ENCODE measurements around the gene GCNT2.
A peak's percentile ranks its signal among the peaks of the same experiment; 100 is the strongest.
"Not testable (repeated sequence)": the region's sequence is repeated elsewhere in the genome, so short reads cannot be mapped to it uniquely, and the experiment has no call there.

The GCNT2 gene

DNA sequence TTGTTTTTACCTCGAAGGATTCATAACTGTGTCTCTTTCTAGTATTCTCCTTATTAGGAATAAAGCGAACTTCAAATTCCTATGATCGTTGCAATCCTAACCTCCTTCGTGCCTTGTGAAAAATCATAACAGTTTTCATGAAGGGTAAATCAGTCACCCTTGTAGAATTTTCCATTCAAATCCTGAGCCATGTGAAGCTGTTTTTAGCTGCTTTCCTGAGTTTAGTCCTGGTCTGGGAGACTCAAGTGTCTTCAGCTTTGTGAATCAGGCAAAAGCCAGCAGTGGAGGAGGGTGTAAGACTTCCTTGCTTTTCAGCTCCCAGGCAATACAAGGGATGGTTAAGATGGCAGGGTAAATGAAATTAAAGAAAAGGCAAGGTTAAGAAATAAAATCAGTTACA, 24.3 kb downstream of the GCNT2 start:
- DNase-seq, result no peak

DNA sequence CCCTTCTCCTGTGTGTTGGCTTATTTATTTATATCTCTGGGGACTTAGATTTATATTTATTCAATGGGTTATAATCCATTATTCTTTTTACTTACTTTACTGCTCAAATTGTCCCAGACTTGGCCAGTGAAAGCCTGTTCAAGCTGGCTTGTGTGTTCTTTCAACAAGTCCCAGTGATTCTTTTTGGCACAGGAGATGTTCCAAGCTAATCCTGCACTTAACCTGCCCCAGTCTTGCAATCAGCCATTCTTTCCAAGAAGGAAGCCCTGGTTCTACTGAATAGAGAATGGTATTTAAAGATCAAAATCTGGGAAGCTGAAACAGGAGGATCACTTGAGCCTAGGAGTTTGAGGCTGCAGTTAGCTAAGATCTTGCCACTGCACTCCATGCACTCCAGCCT, 26.7 kb downstream of the GCNT2 start:
- DNase-seq, result no peak

DNA sequence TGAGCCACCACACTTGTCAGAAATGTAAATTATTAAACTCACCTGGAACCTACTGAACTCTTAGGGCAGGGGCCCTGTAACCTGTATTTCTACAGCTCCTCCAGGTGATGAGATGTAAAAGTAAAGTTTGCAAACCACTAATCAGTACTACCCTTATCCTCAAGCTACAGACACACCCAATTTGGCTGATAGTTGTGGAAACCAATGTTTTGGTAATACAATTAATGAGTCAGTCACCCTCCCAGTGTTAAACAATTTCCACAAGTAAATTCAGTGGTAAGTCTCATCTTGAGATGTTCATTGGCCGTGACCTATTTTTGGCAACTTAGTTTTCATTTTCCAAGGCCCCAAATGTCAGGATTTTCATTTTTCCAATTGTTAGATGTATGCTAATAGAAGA, 29.6 kb downstream of the GCNT2 start:
- DNase-seq, result no peak

DNA sequence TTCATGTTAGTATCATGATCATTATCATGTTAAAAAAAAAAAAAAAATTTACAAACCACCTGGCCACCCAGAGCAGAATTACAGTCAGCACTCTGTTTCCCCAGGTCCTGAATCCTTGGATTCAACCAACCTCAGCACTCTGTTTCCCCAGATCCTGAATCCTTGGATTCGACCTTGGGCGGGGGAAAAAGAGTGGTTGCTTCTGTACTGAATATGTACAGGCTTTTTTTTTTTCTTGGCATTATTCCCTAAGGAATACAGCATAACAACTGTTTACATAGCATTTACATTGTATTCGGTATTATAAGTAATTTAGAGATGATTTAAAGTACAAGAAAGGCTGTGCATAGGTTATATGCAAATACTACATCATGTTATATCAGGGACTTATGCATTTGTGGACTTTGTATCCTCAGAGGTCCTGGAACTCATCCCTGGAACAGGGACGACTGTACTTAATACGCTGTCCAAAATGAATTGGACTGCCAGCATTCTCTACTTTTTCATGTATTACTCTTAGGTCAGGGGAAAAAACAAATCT, 31.2 kb downstream of the GCNT2 start:
- DNase-seq, result no peak

DNA sequence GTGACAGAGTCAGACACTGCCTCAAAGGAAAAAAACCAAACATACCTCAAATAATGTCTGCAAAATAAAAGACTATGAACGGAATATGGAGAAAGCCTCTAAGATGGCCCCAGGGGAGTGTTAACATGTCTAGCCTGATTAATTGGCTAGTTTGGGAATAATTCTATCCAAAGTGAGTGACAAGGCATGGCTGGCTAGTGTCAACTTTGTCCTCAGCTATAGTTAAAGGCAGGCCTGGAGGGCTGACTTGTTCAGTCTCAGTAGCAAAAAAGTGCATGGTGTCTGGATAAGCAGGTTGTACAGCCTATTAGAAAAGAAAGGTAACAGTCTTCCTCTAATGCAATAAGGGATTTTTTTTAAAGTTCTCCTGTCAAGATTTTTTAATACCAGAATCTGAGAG, 32.7 kb downstream of the GCNT2 start:
- DNase-seq, result no peak

DNA sequence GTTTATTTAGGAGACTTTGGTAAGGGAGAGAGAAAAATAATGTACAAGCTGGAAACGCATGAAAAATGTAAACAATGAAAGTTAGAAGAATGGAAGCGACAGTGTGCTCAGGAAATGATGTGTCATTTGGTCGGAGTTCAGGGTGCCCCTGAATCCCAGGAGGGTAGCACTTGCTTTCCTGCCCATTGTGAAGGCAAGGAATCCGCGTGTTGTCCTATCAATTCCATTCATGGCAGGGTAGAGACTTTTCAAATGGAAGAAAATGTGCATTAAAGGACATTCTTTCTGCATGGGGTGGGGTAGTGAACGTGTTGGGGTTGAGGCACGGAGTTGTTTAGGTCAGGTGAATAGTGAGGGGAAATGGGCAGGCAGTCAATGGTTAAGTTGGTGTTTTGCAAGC, 33.7 kb downstream of the GCNT2 start:
- no peak for DNase-seq

DNA sequence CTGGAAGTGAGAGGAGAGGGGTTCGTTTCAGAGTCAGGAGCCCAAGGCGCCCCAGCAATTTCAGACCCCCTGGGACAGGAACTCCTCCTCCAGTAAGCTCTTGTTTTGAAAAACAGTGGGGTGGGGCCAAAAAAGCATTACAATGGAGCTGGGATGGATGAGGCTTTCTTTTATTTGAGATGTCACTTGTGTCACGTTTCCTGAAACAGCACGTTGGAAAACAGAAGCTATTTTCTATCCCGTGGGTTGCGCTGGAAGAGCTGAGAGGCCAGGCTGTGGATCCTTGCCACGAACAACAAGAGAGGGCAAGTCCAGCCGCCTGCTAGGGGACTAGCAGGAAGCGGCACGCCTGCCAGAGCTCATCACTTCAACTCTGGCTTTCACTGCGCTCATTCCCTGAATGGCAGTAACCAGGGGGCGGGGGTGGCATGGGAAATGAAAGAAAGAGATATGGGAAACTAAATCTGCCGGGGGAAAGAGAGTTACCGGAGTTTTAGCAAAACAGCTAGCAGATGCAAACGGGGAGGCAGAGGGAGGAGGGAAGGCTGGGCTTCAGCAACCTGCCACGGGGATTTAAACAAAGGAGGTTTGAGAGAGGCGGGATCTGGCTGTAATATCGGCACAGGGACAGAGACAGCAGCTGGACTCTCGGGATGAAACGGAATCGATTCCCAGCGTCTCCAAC, 34.6 kb downstream of the GCNT2 start:
- DNase-seq, result peak in 51 of 58 donors; percentile 4 to 76 (median 37)

DNA sequence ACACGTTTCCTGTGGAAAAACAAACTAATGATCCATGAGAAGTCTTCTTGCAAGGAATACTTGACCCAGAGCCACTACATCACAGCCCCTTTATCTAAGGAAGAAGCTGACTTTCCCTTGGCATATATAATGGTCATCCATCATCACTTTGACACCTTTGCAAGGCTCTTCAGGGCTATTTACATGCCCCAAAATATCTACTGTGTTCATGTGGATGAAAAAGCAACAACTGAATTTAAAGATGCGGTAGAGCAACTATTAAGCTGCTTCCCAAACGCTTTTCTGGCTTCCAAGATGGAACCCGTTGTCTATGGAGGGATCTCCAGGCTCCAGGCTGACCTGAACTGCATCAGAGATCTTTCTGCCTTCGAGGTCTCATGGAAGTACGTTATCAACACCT, 35.4 kb downstream of the GCNT2 start:
- no peak for DNase-seq

DNA sequence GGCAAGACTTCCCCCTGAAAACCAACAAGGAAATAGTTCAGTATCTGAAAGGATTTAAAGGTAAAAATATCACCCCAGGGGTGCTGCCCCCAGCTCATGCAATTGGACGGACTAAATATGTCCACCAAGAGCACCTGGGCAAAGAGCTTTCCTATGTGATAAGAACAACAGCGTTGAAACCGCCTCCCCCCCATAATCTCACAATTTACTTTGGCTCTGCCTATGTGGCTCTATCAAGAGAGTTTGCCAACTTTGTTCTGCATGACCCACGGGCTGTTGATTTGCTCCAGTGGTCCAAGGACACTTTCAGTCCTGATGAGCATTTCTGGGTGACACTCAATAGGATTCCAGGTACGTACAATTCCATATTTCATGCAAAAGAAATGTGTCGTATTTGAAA, 35.8 kb downstream of the GCNT2 start:
- no peak for DNase-seq

DNA sequence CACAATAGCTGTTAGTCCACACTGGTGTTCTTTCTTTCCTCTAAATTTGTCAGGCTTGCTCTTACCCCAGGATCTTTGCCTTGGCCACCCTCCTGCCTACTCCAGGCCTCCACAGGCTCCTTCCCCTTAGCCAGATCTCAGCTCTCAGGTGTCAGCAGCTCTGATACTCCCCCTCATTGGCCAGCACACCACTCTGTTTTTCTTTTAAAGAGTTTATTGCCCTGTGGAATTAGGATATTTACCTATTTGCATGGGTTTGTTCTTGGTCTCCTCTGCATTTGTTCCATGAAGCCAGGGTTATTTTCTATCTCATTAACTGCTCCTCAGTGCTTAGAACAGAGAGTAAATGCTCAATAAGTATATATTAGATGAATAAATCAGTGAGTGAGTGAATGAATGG, 36.8 kb downstream of the GCNT2 start:
- no peak for DNase-seq

DNA sequence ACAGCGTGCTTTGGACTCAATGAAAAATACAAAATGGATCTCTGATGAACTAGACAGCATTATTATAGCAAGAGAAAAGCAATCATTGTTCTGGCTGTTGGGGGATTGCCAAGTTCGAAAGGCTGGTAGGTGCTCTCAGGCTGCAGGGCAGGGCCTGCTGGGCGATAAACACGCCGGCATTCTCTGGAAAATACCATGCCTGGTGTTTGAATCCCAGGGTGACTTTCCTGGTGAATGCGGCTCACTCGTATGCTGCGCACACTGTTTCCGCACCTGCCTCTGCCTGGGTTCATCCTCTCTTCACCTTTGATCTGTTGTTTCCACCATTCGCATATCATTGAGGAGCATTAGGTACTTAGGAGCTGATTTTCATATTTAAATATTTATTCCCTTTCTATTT, 37.4 kb downstream of the GCNT2 start:
- DNase-seq, result peak in 15 of 58 donors; percentile 3 to 69 (median 12)

DNA sequence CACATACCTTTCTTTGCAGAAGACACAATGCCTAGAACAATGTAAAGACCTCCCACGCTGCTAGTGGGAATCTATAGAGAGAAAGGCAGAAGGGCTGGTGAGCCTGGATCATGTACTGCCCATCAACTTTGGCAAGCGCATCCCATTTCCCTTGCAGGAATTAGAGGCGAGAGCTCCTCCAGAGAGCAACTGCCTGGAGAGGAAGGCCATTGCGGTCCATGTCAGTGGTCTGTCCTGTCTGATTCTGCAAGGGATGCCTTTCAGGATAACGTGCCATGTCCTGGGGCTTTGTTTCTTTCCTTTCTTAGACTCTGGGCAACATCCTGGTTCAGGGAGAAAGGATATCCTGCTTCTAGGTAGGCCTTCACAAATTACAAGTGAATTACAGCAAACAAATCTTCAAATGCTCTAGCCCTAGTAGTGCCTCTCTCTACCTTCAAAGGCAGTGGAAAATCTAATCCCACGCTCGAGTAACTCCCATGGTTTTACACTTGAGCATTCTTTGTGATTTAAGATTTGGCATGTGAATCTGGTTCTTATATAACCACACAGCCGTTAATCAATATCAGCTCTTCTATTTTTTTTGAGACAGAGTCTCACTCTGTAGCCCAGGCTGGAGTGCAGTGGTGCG, 38.5 kb downstream of the GCNT2 start:
- no peak for DNase-seq

DNA sequence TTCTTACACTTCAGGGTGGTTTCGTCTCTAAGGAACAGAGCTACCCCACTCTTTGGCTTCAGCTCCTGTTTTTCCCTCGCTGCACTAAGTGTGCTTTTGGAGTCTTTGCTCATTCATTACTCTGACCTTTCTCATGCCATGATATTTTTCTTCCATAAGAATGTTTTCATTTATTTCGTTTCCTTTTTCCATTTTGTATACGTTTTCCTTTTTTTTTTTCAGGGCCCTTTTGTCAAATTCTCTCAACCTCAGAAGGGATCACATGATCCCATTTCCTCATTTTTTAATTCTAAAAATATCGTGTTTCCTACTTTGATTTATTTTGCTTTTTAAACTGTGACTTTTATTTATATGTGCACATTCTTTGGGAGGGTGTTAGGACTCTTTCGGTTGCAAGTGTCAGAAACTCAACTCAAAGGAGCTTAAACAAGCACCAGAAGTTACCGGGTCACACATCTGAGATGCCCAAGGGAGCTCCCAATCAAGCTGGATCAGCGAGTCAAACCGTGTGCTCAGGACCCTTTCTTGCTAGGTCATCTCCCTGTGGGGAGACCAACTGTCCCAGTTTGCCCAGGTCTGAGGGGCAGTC, 40.6 kb downstream of the GCNT2 start:
- DNase-seq, result no peak

DNA sequence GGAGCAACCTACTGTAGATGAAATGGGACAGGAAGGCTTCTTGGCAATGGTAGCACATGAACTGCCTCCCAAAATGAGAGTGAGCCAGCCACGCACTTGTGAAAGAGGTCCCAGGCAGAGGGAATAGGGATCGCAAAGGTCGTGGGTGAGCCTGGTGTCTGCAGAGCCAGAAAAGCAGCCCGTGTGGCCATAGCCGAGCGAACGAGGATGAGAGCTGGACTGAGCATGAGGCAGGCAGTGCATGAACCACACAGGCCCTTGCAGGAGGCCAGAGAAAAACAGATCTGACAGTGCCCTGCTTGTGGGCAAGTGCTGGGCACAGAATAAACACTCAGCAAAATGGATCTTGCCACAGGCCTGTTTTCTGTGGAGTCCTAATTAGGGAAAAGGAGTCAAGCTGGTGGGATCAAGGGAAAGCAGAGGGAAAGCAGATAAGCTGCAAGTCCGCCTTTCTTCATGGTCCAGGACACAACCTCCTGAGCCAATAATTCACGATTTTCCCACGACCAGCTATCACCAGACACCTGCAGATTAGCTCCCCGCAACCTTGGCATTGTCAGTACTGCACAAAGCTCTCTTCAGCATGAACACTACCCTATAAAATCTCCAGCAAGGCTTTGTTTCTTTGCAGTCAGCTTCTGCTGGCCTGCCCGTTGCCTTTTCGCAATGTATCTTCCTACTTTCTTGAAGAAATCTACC, 44.0 kb downstream of the GCNT2 start:
- DNase-seq, result no peak

DNA sequence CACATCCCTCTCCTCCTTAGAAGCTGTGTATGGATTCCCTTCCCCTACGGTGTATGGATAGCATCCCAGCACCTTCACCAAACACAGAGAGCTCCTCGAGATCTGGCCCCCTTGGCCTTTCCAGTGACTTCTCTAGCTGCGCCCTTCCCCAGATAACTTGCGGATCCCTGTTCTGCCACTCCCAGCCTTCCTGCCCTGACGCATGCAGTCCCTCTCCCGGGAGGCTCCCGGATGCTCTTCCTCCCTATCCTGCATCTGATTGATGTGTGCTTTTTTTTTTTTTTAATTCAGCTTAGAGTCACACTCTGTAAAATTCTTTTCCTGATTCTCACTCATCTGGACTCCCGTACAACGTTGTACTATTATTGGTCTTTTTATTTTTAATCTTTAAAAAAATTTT, 44.8 kb downstream of the GCNT2 start:
- no peak for DNase-seq

DNA sequence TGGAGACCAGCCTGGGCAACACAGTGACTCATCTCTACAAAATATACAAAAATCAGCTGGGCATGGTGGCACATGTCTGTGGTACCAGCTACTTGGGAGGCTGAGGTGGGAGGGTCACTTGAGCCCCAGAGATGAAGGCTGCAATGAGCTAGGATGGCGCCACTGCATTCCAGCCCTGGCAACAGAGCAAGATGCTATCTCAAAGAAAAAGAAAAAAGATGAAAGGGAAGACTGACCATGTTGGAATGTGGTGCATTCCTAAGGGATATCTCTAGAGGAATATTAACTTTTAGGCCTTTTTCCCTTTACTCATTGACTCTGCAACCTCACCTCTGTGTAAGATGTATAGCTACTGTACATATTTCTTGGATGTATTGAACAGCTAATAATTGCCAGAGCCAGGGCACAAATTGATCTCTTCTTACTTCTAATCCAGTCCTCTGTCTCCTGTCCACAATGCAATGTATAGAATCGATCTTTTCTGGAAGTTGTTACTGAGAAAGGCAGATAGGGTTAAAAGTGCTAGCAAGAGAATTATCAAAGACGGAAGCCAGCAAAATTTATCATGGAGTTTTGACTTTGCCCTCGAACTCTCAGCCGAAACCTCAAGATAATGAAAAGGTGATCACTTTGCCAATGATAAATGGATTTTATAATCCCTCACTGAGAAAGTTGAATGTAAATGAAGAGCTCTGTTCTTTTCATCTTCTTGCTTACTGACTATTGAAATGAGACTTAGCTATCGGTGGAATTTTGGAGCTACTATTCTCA, 46.3 kb downstream of the GCNT2 start:
- no peak for DNase-seq

DNA sequence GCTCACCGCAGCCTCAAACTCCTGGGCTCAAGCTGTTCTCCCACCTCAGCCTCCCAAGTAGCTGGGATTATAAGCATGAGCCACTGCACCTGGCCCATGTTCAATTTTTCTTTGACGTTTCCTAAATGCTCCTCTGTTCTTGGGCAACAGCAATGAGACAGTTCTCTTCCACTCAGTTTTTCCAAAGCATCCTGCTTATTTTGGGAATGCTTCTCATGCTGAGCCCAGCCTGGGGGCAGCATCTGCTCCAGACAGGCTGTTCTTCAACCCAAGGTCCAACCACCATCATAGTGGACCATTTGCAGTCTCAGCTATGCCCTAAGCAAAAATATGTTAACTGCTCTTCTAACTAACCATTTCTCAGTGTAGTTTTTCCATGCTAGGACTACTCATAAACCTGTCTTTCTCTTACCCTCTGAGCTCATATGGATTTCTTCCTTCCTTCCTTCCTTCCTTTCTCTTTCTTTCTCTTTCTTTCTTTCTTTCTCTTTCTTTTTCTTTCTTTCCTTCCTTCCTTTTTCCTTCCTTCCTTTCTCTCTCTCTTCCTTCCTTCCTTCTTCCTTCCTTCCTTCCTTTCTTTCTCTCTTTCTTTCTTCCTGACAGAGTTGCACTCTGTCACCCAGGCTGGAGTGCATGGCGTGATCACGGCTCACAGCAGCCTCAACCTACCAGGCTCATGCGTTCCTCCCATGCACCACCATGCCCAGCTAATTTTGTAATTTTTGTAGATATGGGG, 48.4 kb downstream of the GCNT2 start:
- DNase-seq, result no peak

DNA sequence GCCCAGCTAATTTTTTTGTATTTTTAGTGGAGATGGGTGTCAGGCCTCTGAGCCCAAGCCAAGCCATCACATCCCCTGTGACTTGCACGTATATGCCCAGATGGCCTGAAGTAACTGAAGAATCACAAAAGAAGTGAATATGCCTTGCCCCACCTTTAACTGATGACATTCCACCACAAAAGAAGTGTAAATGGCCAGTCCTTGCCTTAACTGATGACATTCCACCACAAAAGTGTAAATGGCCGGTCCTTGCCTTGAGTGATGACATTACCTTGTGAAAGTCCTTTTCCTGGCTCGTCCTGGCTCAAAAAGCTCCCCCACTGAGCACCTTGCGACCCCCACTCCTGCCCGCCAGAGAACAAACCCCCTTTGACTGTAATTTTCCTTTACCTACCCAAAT, 54.4 kb downstream of the GCNT2 start:
- not testable (repeated sequence) for DNase-seq

DNA sequence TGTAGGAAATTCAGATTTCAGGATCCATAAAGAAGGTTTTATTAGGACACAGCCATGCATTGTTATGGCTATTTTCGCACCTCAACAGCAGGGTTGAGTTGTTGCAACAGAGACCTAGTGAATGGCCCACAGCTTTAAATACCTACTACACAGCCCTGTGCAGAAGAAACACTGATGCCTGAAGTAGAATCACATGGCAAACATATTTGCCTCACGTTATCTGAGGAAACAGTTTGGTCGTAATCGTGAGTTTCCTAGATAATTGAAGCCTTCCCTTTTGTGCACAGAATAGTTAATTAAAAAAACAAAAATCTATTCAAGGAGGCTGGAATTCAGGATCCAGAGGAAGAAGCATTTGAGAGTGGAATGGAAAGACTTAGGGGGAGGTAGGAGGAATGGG, 55.1 kb downstream of the GCNT2 start:
- no peak for DNase-seq

DNA sequence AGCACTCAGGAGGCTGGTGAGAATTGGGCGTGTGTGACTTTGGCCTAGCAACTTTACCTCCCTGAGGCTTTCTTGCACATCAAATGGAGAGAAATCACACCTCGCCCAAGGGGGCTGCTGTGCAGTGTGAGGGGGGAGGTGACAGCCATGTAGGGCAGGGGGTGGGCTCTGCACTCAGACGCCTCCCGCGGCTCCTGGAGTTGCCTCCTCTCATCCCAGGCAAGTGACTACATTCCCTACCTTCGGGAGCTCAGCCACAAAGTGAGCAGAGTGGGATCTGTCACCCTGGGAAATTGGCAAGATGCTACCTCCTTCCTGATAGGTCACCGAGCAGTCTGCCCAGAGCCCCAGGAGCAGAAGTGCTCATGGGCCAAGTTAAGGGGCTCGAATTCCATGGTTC, 56.0 kb downstream of the GCNT2 start:
- DNase-seq, result no peak

DNA sequence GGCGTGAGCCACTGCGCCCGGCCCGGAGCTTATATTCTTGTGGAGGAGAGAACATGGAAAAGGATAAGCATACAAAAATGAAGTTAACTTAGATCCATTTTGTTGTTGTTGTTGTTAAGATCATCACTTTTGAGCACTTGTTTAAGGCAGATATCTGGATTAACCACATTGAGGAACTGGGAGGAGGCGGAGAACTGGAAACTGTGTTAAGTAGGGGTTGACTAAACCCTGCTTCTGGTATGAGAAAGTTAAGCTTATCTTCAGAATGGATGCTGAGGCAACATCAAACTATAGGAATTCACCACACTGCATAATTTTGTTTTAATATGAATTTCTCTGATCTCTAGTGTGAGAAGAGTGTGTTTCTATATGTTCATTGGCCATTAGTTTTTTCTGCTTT, 57.6 kb downstream of the GCNT2 start:
- no peak for DNase-seq

Measured in anterior cingulate cortex (tissue), 58 donors.